ENCODE measurements around the gene EIF4B.

DNA sequence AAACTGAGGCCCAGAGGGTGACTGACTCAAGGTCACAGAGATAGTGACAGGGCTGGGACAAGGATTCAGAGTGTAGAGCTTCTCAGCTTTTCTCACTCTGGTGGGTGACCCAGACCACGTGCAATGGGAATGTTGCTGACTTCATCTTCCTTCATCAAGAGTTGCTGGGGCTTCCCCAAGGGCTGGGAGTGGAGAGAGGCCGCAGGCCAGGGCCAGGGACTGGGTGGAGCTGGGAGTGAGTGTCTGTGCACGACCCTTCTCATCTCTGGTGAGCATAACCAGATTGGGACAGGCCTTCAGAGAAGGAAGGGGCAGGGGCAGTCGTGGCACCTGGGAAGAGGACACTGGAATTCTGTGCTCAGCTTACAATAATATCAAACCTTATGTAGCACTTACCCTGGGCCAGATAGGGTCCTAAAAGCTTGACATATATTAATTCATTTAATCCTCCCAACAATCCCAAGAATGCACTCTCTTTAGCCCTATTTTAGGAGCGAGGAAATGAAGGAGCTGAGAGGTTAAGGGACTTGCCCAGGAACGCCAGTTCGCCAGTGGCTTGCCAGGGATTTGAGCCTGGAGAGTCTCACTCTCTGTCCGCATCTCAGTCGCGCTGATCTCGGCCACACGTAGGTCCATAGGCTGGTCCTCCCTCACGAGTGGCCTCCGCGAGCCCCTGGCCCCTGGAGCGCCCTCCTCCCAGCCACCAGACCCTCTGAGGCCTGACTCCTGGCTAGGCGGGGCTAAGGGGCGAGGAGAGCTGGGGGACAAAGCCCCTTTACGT is 41.5 kb upstream of the EIF4B start:
- no peak for TF ChIP-seq EZH2 (IDR thresholded peaks at IDR 0.05; ENCODE audit: insufficient read depth, poor library complexity, severe bottlenecking)
- TF ChIP-seq EZH2phosphoT487 (IDR thresholded peaks at IDR 0.05; ENCODE audit: insufficient read depth, low read depth), result no peak
